ENCODE results near the gene SEC14L1.

DNA sequence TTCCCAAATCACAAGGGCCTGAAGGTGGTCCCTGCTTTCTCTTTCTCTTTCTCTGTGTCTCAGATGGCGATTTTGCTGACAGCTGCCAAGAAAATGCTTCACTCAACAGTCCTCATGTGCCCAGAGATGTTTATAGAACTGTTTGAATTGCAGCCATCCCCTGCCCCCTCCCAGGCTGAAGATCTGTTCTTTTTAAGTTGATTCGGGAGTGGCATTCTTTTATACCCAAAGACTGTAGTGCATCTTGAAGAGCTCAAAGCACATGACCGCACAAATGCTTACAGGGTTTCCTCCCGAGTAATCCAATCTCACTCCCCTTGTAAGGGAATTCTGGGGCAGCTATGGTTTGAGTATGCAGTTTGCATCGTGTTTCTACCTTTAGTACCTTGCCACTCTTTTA, 75.7 kb downstream of the SEC14L1 start:
- TF ChIP-seq POLR2A (IDR thresholded peaks at IDR 0.05) (no peak), CTCF (IDR thresholded peaks at IDR 0.05) (no peak)
